Mucosa of rectum (tissue), 2 donors: ENCODE data around the gene PRKG1.
"Not testable (repeated sequence)": the region's sequence is repeated elsewhere in the genome, so short reads cannot be mapped to it uniquely, and the experiment has no call there.

ENCODE experiments used
- H3K27ac ChIP-seq, 2 donors: one replicate each; pipeline ENCODE4 v1.7.0; 2013; ENCODE audit warnings: inconsistent platforms in 2 of 2, low read depth in 2 of 2, low read length in 2 of 2
- H3K27me3 ChIP-seq, 2 donors: one replicate each; pipeline ENCODE4 v1.7.0; 2013; ENCODE audit warnings: low read length in 2 of 2; ENCODE audit not compliant: control insufficient read depth in 2 of 2, insufficient read depth in 2 of 2
- H3K36me3 ChIP-seq, 2 donors: one replicate each; pipeline ENCODE4 v1.7.0; 2013; ENCODE audit warnings: low read length in 2 of 2; ENCODE audit not compliant: control insufficient read depth in 2 of 2, insufficient read depth in 2 of 2
- H3K4me1 ChIP-seq, 2 donors: one replicate each; pipeline ENCODE4 v1.7.0; 2013; ENCODE audit warnings: low read length in 2 of 2, mild to moderate bottlenecking in 1 of 2; ENCODE audit not compliant: control insufficient read depth in 2 of 2, insufficient read depth in 2 of 2
- H3K4me3 ChIP-seq, 2 donors: one replicate each; pipeline ENCODE4 v1.7.0; 2013; ENCODE audit warnings: low read length in 2 of 2
- H3K9ac ChIP-seq, 2 donors: one replicate each; pipeline ENCODE4 v1.7.0; 2013; ENCODE audit warnings: low read length in 2 of 2, low read depth in 1 of 2, mild to moderate bottlenecking in 1 of 2
- H3K9me3 ChIP-seq, 2 donors: one replicate each; pipeline ENCODE4 v1.7.0; 2013; ENCODE audit warnings: low read length in 2 of 2; ENCODE audit not compliant: control insufficient read depth in 2 of 2
- donor health status: healthy.
- donor health status: Normal muscosa, but diverticular disease.

The PRKG1 gene

GRCh38 chr10:51758838-51759237, 684.6 kb downstream of the PRKG1 start:
- H3K9me3 ChIP-seq, H3K4me1 ChIP-seq, H3K4me3 ChIP-seq: not testable (repeated sequence)

GRCh38 chr10:51759896-51760534, 685.7 kb downstream of the PRKG1 start:
- H3K9ac ChIP-seq: no peak overlapping the region
- no peaks in the 10 kb centered on the region for H3K27me3 ChIP-seq
- no peak overlapping the region for H3K27ac ChIP-seq
- no peak overlapping the region for H3K4me3 ChIP-seq
- H3K9me3 ChIP-seq: no peaks in the 10 kb centered on the region
- H3K4me1 ChIP-seq: no peaks in the 10 kb centered on the region
- H3K36me3 ChIP-seq: no peaks in the 10 kb centered on the region

More at GRCh38 chr10:51758838-51759237, 684.6 kb downstream of the PRKG1 start:
- H3K27ac ChIP-seq, H3K9ac ChIP-seq, H3K36me3 ChIP-seq, H3K27me3 ChIP-seq: not testable (repeated sequence)

- H3K9ac ChIP-seq: no peak overlapping the region
- H3K4me1 ChIP-seq: no peaks in the 10 kb centered on the region
- no peaks in the 10 kb centered on the region for H3K9me3 ChIP-seq
- no peaks in the 10 kb centered on the region for H3K36me3 ChIP-seq
- H3K4me3 ChIP-seq: no peak overlapping the region
- no peak overlapping the region for H3K27ac ChIP-seq
- no peaks in the 10 kb centered on the region for H3K27me3 ChIP-seq
Observed at GRCh38 chr10:51760864-51761640, 686.8 kb downstream of the PRKG1 start.

GRCh38 chr10:51763746-51764145, 689.5 kb downstream of the PRKG1 start:
- Histone ChIP-seq H3K27ac (no peak overlapping the region), H3K9ac (no peak overlapping the region)

DNA sequence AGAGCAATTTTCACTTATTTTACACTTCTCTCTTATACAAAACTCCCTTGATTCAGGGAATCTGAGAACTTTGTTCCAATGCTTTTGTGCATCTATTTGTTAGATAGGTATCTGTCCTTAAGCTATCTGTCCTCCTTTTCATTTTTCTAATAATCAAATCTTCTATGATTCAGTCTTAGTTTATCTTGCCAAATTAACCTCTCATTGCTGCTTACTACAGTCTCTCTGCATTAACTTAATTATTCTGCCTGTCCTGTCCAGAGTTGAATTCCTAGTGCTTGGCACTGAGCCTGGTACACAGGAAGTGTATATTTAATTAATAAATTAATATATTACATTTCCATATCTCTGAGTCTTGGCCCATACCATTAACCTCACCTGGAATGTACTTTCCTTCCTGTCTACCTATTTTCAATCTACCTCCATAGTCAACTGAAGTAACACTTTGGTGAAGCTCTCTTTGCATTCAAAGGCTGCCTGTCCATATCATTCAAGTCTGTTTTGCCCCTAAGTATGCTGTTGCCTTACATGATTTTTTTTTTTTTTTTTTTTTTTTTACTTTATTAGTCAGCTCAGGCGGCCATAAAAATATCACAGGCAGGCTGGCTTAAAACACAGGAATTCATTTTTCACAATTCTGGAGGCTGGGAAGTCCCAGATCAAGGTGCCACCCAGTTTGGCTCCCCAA, 691.1 kb downstream of the PRKG1 start:
- Histone ChIP-seq H3K36me3 (no peaks in the 10 kb centered on the region), H3K9me3 (no peaks in the 10 kb centered on the region), H3K4me1 (no peaks in the 10 kb centered on the region), H3K27ac (no peak overlapping the region), H3K4me3 (no peak overlapping the region), H3K9ac (no peak overlapping the region), H3K27me3 (no peaks in the 10 kb centered on the region)

More at GRCh38 chr10:51763746-51764145, 689.5 kb downstream of the PRKG1 start:
- Histone ChIP-seq H3K36me3 (no peaks in the 10 kb centered on the region), H3K4me3 (no peak overlapping the region), H3K27me3 (no peaks in the 10 kb centered on the region), H3K4me1 (no peaks in the 10 kb centered on the region), H3K9me3 (no peaks in the 10 kb centered on the region)

- no peaks in the 10 kb centered on the region for H3K36me3 ChIP-seq
- no peak overlapping the region for H3K9ac ChIP-seq
- no peak overlapping the region for H3K4me3 ChIP-seq
- no peaks in the 10 kb centered on the region for H3K9me3 ChIP-seq
- H3K27me3 ChIP-seq: no peaks in the 10 kb centered on the region
- H3K27ac ChIP-seq: no peak overlapping the region
- H3K4me1 ChIP-seq: no peaks in the 10 kb centered on the region
Observed at GRCh38 chr10:51766423-51767102, 692.3 kb downstream of the PRKG1 start.

DNA sequence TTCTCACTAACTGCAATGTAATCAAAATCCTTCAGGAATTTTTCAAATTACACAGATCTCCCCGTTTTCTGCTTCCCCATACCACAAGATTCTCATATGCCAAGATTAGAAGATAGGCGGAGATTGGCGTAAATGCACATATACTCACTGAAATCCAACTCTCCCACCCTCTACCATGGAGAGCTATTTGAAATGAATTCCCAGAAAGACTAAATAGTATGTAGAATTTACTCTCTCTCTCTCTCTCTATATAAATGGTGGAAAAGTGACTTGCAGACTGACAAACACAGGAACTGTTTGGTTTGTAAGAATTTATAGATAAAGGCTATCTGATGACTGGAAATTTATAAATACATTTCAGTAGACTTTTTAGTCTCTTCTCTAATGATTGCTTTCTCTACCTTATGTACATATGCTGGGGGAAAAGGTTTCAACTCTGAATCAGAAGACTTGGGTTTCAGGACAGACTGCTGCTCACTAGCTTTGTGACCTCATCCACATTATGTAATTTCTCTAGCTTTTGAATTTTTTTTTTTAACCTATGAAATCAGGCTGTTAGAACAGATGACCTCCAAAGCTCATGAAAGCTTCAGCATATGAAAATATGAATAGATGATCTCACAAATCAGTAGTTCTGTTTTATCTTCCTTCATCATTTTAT, 692.9 kb downstream of the PRKG1 start:
- H3K27ac ChIP-seq: no peak overlapping the region
- no peak overlapping the region for H3K4me3 ChIP-seq
- H3K36me3 ChIP-seq: no peaks in the 10 kb centered on the region
- H3K4me1 ChIP-seq: no peaks in the 10 kb centered on the region
- H3K9ac ChIP-seq: no peak overlapping the region
- H3K27me3 ChIP-seq: no peaks in the 10 kb centered on the region
- no peaks in the 10 kb centered on the region for H3K9me3 ChIP-seq

- Histone ChIP-seq H3K36me3 (no peaks in the 10 kb centered on the region), H3K9ac (no peak overlapping the region), H3K4me1 (no peaks in the 10 kb centered on the region), H3K27ac (no peak overlapping the region), H3K9me3 (no peaks in the 10 kb centered on the region), H3K27me3 (no peaks in the 10 kb centered on the region), H3K4me3 (no peak overlapping the region)
Observed at GRCh38 chr10:51768886-51769465, 694.7 kb downstream of the PRKG1 start.

DNA sequence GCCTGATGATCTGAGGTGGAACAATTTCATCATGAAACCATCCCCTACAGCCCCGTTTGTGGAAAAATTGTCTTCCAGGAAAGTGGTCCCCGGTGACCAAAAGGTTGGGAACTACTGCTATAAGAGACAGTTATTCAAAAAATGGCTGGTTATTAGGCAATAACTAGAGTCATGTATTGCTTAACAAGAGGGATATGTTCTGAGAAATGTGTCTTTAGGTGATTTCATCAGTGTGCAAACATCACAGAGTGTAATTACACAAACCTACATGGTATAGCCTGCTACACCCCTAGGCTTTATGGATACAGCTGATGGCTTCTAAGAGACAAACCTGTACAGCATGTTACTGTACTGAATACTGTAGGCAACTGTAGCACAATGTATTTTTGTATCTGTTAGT, 696.4 kb downstream of the PRKG1 start:
- Histone ChIP-seq H3K36me3 (no peaks in the 10 kb centered on the region), H3K4me1 (no peaks in the 10 kb centered on the region), H3K9me3 (no peaks in the 10 kb centered on the region), H3K9ac (no peak overlapping the region), H3K27me3 (no peaks in the 10 kb centered on the region), H3K4me3 (no peak overlapping the region), H3K27ac (no peak overlapping the region)
